ENCODE measurements around the gene C6orf15.

Gene C6orf15

DNA sequence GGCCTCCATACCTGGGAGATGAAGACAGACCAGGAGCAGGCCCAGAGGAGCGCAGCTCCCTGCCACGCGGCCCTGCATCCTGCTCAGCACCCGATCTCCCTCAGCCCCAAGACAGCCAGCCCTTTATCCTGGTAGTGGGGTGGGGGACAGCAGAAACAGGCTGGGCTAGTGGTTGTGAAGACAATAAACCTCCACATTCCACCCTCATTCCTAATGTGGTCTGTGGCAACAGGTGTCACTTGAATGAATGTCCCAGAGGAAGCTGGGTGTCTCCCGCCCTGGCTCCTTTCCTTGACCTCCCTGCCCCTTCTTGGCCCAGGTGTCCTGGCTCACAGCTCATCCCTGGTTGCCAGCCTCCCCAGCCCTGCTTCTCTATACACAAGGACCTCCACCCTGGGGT lies at the start of gene C6orf15:
Gene C6orf15 (minus strand): TSS at position 98 of the 400 bp plus-strand sequence. CDS start 20 bp downstream, at position 78.
- WGBS (ENCODE audit: insufficient coverage, insufficient read length): no CpG with 5 or more reads among the region's 5 CpGs
- H3K27ac ChIP-seq (ENCODE audit: low read length): no peak within 1 kb of the TSS

DNA sequence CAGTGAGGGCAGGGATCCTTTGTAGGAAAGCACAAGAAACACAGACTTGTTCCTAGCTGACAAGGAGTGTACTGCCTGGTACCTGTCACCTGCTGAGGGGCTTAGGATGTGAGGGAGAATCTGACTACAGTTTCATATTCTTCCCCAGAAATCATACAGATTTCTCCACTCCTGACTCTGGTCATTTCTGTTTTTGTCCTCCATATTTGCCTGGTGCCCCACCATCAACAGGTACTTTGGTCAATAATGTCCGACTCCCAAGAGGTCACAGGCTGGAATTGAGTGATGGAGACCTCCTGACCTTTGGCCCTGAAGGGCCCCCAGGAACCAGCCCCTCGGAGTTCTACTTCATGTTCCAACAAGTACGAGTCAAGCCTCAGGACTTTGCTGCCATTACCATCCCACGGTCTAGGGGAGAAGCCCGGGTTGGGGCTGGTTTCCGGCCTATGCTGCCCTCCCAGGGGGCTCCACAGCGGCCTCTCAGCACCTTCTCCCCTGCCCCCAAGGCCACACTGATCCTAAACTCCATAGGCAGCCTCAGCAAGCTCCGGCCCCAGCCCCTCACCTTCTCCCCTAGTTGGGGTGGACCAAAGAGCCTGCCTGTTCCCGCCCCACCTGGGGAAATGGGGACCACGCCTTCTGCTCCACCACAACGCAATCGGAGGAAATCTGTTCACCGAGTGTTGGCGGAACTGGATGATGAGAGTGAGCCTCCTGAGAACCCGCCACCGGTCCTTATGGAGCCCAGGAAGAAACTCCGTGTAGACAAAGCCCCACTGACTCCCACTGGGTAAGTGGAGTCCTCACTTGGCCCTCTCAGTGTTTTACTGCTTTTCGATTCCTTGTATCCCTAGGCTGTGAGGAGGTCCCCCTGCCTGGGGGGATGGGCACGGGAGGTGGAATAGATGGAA lies 49.1 kb upstream of the C6orf15 start:
- H3K4me3 ChIP-seq (ENCODE audit: low read length): no peak overlapping the region
- no peaks in the 10 kb centered on the region for H3K9me3 ChIP-seq (ENCODE audit: control insufficient read depth, insufficient read depth, low read length)
- H3K27me3 ChIP-seq (ENCODE audit: control insufficient read depth, insufficient read depth, low read length): no peaks in the 10 kb centered on the region
- no peak overlapping the region for H3K27ac ChIP-seq (ENCODE audit: low read length)
- H3K4me1 ChIP-seq (ENCODE audit: control insufficient read depth, insufficient read depth, low read length): peaks cover 4% of the 10 kb centered on the region; the same call in 1 of the 2 replicates
- no peak for DNase-seq (ENCODE audit: low read depth, low spot score)
- peaks cover 15% of the 10 kb centered on the region; the same call in 1 of the 2 replicates for H3K36me3 ChIP-seq (ENCODE audit: control insufficient read depth, insufficient read depth, low read length)
- WGBS (ENCODE audit: insufficient coverage, insufficient read length): no CpG with 5 or more reads among the region's 19 CpGs

More for the DNA sequence above, at the start of gene C6orf15:
- Histone ChIP-seq H3K4me1 (ENCODE audit: control insufficient read depth, insufficient read depth, low read length) (peaks cover 9% of the 10 kb centered on the region), H3K4me3 (ENCODE audit: low read length) (no peak within 1 kb of the TSS), H3K9me3 (ENCODE audit: control insufficient read depth, insufficient read depth, low read length) (no peaks in the 10 kb centered on the region), H3K27me3 (ENCODE audit: control insufficient read depth, insufficient read depth, low read length) (no peaks in the 10 kb centered on the region), H3K36me3 (ENCODE audit: control insufficient read depth, insufficient read depth, low read length) (no peaks in the 10 kb centered on the region)
- no peak for DNase-seq (ENCODE audit: low read depth, low spot score)

DNA sequence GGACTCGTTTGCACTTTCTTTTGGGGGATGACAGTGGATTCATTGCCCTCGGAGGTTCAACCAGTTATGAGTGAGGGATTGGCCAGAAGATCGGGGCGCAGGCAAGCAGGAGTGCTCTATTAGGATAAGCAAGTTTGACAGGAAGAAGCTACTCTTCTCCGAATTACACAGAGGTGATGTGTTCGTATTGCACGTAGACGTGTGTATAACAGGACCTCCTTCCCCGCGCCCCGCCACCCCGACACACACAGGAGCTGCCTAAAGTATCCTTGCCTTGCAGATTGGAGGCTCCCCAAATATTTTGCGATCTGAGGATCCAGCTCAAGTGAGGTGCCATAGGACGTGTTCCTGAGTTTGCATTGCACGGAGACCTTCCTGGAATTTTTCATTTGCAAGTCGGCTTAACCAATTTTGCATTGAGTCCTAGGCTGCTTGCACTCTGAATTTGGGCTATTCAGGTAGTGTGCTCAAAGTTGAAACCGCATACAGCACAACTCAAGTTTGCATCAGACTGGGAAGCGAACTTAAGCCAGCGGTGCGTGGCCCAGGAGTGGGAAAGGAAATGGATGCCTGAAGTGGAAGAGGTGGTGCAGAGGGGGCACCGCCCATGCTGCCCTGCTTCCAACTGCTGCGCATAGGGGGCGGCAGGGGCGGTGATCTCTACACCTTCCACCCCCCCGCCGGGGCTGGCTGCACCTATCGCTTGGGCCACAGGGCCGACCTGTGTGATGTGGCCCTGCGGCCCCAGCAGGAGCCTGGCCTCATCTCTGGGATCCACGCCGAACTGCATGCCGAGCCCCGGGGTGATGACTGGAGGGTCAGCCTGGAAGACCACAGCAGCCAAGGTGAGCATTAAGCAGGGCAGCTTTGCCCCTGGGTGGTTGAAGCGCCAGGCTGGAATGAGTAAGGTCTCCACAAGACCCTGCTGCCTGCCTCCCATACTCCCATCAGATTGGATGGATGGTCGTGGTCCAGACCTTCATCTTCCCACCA lies 46.8 kb upstream of the C6orf15 start:
- no CpG with 5 or more reads among the region's 35 CpGs for WGBS (ENCODE audit: insufficient coverage, insufficient read length)
- Histone ChIP-seq H3K27ac (ENCODE audit: low read length) (no peak overlapping the region), H3K27me3 (ENCODE audit: control insufficient read depth, insufficient read depth, low read length) (no peaks in the 10 kb centered on the region), H3K36me3 (ENCODE audit: control insufficient read depth, insufficient read depth, low read length) (peaks cover 15% of the 10 kb centered on the region; the same call in 1 of the 2 replicates), H3K4me3 (ENCODE audit: low read length) (peak overlapping the region; percentile 69; the same call in 1 of the 2 replicates), H3K4me1 (ENCODE audit: control insufficient read depth, insufficient read depth, low read length) (peaks cover 4% of the 10 kb centered on the region; the same call in 1 of the 2 replicates), H3K9me3 (ENCODE audit: control insufficient read depth, insufficient read depth, low read length) (no peaks in the 10 kb centered on the region)
- DNase-seq (ENCODE audit: low read depth, low spot score): no peak

DNA sequence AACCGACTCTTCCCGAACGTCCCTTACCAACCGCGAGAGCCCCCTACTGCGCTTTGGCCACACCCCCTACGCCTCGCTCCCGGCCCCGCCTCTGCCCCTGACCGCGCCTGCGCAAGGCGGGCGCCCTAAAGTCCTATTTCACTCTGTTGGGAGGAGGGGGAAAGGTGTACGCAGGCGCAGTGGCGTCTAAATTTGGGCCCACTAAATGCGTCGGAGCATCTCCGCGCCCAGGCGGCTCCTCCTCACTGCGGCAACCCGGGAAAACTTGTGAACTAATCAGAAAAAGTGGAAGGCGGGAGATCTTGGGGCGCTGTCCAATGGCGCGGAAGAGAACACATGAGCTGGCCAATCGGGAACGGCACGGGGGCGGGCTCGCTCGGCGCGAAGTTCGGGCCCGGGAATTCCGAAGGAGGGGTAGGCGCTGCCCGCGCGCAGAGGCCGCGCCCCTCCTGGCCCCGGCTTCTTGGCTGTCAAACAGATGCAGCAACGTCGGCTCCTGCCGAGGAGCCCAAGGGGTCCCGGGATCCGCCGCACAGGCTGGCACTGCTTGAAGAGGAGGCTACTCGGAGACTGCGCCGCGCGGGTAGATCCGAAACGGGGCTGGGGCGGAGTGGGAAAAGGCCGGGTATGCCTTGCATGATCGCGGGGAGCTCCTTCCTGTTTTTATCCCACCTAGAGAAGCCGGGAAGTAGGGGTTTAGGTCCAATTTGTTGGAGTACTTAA lies 45.9 kb upstream of the C6orf15 start, which contains the start of gene TCF19:
Gene TCF19 (plus strand): TSS at position 450 of the 723 bp plus-strand sequence. CDS start 881 bp downstream, outside the sequence.
- Histone ChIP-seq H3K36me3 (ENCODE audit: control insufficient read depth, insufficient read depth, low read length) (peaks cover 9% of the 10 kb centered on the region; the same call in 1 of the 2 replicates), H3K9me3 (ENCODE audit: control insufficient read depth, insufficient read depth, low read length) (no peaks in the 10 kb centered on the region), H3K27ac (ENCODE audit: low read length) (no peak within 1 kb of the TSS), H3K4me3 (ENCODE audit: low read length) (peak within 1 kb of the TSS; percentile 69; the same call in 1 of the 2 replicates), H3K4me1 (ENCODE audit: control insufficient read depth, insufficient read depth, low read length) (peaks cover 4% of the 10 kb centered on the region; the same call in 1 of the 2 replicates), H3K27me3 (ENCODE audit: control insufficient read depth, insufficient read depth, low read length) (no peaks in the 10 kb centered on the region)
- no peak for DNase-seq (ENCODE audit: low read depth, low spot score)
- WGBS (ENCODE audit: insufficient coverage, insufficient read length): no CpG with 5 or more reads among the region's 65 CpGs

DNA sequence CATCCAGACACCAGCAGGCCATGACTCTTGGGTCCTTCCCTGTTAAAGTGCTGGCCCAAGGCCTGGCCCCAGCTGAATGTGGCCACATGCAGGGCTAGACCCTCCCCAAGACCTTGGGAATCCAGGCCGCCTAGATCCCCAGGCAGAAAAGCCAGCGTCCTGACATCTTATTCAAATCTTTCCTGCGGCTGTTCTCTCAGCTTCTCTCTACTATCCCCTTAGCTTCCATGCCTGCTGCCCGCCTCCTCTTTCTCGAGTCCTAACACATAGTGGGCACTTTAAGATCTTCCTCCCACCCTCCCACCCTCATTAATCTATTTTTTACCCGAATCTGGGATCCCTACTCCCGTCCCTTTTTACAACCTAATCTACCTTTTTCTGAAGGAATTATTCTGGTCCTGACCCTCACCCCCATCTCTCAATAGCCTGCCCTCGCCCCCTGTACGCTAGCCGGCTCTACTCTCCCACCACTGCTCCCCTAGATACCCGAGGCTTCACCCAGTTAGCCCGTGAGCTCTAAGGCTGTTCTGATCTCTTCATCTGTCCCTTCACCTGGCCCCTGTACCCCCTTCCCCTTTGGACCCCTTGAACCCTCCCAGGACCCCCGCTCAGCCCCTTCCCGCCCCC lies 45.3 kb upstream of the C6orf15 start, which contains the start of gene CCHCR1:
Gene CCHCR1 (minus strand): TSS at position 290 of the 627 bp plus-strand sequence. CDS start 202 bp downstream, at position 88.
- WGBS (ENCODE audit: insufficient coverage, insufficient read length): no CpG with 5 or more reads among the region's 14 CpGs
- H3K27me3 ChIP-seq (ENCODE audit: control insufficient read depth, insufficient read depth, low read length): no peaks in the 10 kb centered on the region
- no peak within 1 kb of the TSS for H3K27ac ChIP-seq (ENCODE audit: low read length)
- H3K4me3 ChIP-seq (ENCODE audit: low read length): peak within 1 kb of the TSS; percentile 69; the same call in 1 of the 2 replicates
- H3K36me3 ChIP-seq (ENCODE audit: control insufficient read depth, insufficient read depth, low read length): peaks cover 8% of the 10 kb centered on the region; the same call in 1 of the 2 replicates
- H3K4me1 ChIP-seq (ENCODE audit: control insufficient read depth, insufficient read depth, low read length): peaks cover 4% of the 10 kb centered on the region; the same call in 1 of the 2 replicates
- no peaks in the 10 kb centered on the region for H3K9me3 ChIP-seq (ENCODE audit: control insufficient read depth, insufficient read depth, low read length)
- DNase-seq (ENCODE audit: low read depth, low spot score): no peak

DNA sequence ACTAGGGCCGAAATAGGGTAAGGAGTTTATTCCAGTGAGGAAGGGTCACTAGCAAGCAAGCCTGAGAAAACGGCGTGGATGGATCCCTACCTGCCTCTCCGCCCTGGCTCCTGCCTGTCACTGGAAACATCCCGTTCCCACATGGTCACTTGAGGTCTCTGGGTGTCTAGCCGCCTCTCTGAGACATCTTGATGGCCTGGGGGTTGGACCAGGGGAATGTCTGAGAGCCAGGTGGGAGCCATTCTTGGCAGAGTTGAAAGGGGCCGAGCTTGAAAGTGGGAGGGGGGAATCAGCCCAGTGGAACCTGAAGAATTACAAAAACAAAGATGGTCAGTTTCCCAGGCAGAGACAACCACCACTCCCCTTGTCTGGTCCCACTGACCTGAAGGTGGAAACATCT lies 44.3 kb upstream of the C6orf15 start:
- no peak overlapping the region for H3K4me3 ChIP-seq (ENCODE audit: low read length)
- H3K9me3 ChIP-seq (ENCODE audit: control insufficient read depth, insufficient read depth, low read length): no peaks in the 10 kb centered on the region
- H3K27ac ChIP-seq (ENCODE audit: low read length): no peak overlapping the region
- no peaks in the 10 kb centered on the region for H3K27me3 ChIP-seq (ENCODE audit: control insufficient read depth, insufficient read depth, low read length)
- no peak for DNase-seq (ENCODE audit: low read depth, low spot score)
- H3K4me1 ChIP-seq (ENCODE audit: control insufficient read depth, insufficient read depth, low read length): peaks cover 2% of the 10 kb centered on the region; the same call in 1 of the 2 replicates
- peaks cover 8% of the 10 kb centered on the region; the same call in 1 of the 2 replicates for H3K36me3 ChIP-seq (ENCODE audit: control insufficient read depth, insufficient read depth, low read length)
- no CpG with 5 or more reads among the region's 7 CpGs for WGBS (ENCODE audit: insufficient coverage, insufficient read length)

DNA sequence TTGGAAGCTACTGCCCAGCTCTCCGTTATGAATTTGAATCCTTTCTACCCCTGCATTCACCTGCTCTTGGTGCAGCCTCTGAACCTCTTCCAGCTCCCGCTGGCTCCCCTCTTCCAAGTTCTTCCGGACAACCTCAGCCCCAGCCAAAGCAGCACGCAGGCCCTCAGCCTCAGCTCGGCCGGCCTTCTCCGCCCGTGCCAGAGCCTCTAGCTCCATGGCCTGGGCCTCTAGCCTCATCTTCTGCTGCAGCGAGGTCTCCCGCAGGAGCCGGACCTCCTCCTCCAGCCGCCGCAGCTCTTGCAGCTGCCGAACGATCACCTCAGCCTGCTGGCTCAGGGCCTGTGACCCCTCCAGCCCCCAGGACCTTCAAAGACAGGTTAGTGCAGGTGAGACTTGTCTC lies 42.1 kb upstream of the C6orf15 start:
- WGBS (ENCODE audit: insufficient coverage, insufficient read length): no CpG with 5 or more reads among the region's 15 CpGs
- no peak overlapping the region for H3K4me3 ChIP-seq (ENCODE audit: low read length)

DNA sequence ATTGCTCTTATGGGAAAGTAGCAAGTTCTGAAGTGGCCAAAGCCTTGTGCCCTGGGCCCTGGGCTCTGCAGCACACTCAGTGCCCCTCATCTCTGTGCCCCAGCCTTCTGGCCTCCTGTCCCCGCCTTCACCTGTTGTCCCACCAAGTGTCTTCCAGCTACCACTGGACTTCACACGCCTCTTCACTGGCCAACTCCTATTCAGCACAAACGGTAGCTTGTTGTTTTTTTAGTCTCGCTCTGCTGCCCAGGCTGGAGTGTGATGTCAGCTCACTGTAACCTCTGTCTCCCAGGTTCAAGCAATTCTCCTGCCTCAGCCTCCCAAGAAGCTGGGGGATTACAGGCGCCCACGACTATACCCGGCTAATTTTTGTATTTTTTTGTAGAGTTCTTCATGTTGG lies 40.4 kb upstream of the C6orf15 start:
- H3K36me3 ChIP-seq (ENCODE audit: control insufficient read depth, insufficient read depth, low read length): peaks cover 21% of the 10 kb centered on the region
- DNase-seq (ENCODE audit: low read depth, low spot score): no peak
- H3K27ac ChIP-seq (ENCODE audit: low read length): no peak overlapping the region
- H3K4me1 ChIP-seq (ENCODE audit: control insufficient read depth, insufficient read depth, low read length): no peaks in the 10 kb centered on the region; the same call in 1 of the 2 replicates
- H3K9me3 ChIP-seq (ENCODE audit: control insufficient read depth, insufficient read depth, low read length): no peaks in the 10 kb centered on the region
- no peaks in the 10 kb centered on the region for H3K27me3 ChIP-seq (ENCODE audit: control insufficient read depth, insufficient read depth, low read length)
- H3K4me3 ChIP-seq (ENCODE audit: low read length): no peak overlapping the region
- WGBS (ENCODE audit: insufficient coverage, insufficient read length): no CpG with 5 or more reads among the region's 7 CpGs

More for the DNA sequence above, 42.1 kb upstream of the C6orf15 start:
- no peak overlapping the region for H3K27ac ChIP-seq (ENCODE audit: low read length)
- peaks cover 18% of the 10 kb centered on the region for H3K36me3 ChIP-seq (ENCODE audit: control insufficient read depth, insufficient read depth, low read length)
- H3K27me3 ChIP-seq (ENCODE audit: control insufficient read depth, insufficient read depth, low read length): no peaks in the 10 kb centered on the region
- no peak for DNase-seq (ENCODE audit: low read depth, low spot score)
- peaks cover under 1% of the 10 kb centered on the region; the same call in 1 of the 2 replicates for H3K4me1 ChIP-seq (ENCODE audit: control insufficient read depth, insufficient read depth, low read length)
- no peaks in the 10 kb centered on the region for H3K9me3 ChIP-seq (ENCODE audit: control insufficient read depth, insufficient read depth, low read length)

DNA sequence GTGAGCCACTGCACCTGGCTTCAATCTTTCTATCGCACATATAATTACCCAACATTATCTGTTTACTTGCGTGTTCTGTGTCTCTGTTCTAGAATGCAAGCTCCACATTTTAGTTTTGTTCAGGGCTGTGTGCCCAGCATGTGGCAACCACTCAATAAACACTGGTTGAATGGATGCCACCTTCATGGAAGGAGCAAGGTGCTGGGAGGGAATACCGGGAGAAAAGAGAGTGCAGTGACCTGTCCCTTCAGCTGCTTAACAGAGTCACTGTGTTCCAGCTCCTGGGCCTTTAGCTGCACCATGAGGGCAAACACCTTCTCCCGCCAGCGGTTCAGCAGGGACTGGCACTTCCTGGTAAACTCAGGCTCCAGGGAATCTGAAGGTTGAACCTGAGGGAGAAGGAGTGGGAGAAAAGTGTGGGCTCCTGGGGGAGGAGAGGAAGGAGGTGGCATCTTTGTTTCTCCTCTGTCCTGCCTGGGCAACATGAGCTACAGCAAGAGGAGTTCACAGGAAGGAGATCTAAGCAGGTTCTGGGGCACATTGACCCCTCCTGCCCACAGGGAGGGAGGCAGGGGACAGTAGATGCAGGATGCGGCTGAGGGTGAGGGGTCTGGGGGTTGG lies 37.6 kb upstream of the C6orf15 start:
- Histone ChIP-seq H3K9me3 (ENCODE audit: control insufficient read depth, insufficient read depth, low read length) (no peaks in the 10 kb centered on the region), H3K27me3 (ENCODE audit: control insufficient read depth, insufficient read depth, low read length) (no peaks in the 10 kb centered on the region), H3K4me1 (ENCODE audit: control insufficient read depth, insufficient read depth, low read length) (no peaks in the 10 kb centered on the region), H3K27ac (ENCODE audit: low read length) (no peak overlapping the region), H3K36me3 (ENCODE audit: control insufficient read depth, insufficient read depth, low read length) (peaks cover 21% of the 10 kb centered on the region), H3K4me3 (ENCODE audit: low read length) (no peak overlapping the region)
- no peak for DNase-seq (ENCODE audit: low read depth, low spot score)
- no CpG with 5 or more reads among the region's 6 CpGs for WGBS (ENCODE audit: insufficient coverage, insufficient read length)
